Endothelial cell of umbilical vein (primary cell): Measurements from ENCODE around the gene ANKRD62. TPM values are rescaled to one million over a fixed set of nuclear protein-coding genes. Genes with fewer than 3 reads are reported as not detected.

Experiments
- BruUV-seq: library from RNA; stranded (reverse); fragments of 400-500 nt; replicated peaks from 2 replicates; lab custom pipeline; 2021; lab: Mats Ljungman, UMichigan
- CTCF ChIA-PET: fragments of 300-600, 350-600 bp; sonication (Branson Sonifier 250); formaldehyde crosslinking; loops from one replicate; lab custom pipeline; 2021; ENCODE audit warnings: antibody characterized with exemption, inconsistent platforms; lab: Charles Lee
- POLR2A ChIA-PET: fragments of 300-600, 350-600 bp; sonication (Branson Sonifier 250); formaldehyde crosslinking; loops from one replicate; lab custom pipeline; 2021; ENCODE audit warnings: antibody characterized with exemption, inconsistent platforms; lab: Charles Lee
- DNase-seq: peaks from one replicate; pipeline ENCODE4 v3.0.0-alpha.2; 2011; ENCODE audit warnings: low read depth, low spot score
- FAIRE-seq: peaks from 2 replicates; lab custom pipeline; 2011; peaks lifted over from hg19 to GRCh38; lab: Jason Lieb, UNC
- H2AFZ ChIP-seq: 2 replicates; pipeline ENCODE4 v1.6.0; 2012; ENCODE audit warnings: low read depth, low read length, control low read depth, inconsistent platforms
- H3K27ac ChIP-seq: 2 replicates; pipeline ENCODE4 v1.5.1; 2011; ENCODE audit warnings: low read depth, mild to moderate bottlenecking, control low read depth, low read length, moderate library complexity; ENCODE audit not compliant: insufficient read depth
- H3K27me3 ChIP-seq, 2 experiments: 2 replicates each; pipeline versions ENCODE4 v1.6.0 to v1.6.1; 2011; ENCODE audit warnings: low read length in 2 of 2, mixed read lengths in 1 of 2; ENCODE audit not compliant: control insufficient read depth in 2 of 2, insufficient read depth in 2 of 2
- H3K36me3 ChIP-seq, 2 experiments: 2 replicates in 1 of 2; 3 replicates in 1 of 2; pipeline ENCODE4 v1.5.1; 2011; ENCODE audit warnings: low read length in 2 of 2, mild to moderate bottlenecking in 1 of 2, moderate library complexity in 1 of 2; ENCODE audit not compliant: control insufficient read depth in 2 of 2, insufficient read depth in 2 of 2; ENCODE audit errors: extremely low read depth in 1 of 2
- H3K4me1 ChIP-seq: 3 replicates; pipeline ENCODE4 v1.5.1; 2011; ENCODE audit warnings: mild to moderate bottlenecking, low read length; ENCODE audit not compliant: control insufficient read depth, insufficient read depth; ENCODE audit errors: extremely low read depth
- H3K4me2 ChIP-seq: 2 replicates; pipeline ENCODE4 v1.6.1; 2011; ENCODE audit warnings: low read length, control low read depth, mixed read lengths; ENCODE audit not compliant: insufficient read depth
- H3K4me3 ChIP-seq, 3 experiments: fragments of 200-600 bp in 1 of 3; sonication (generic), shearing (Covaris generic) in 1 of 3; replicated peaks in 1 of 3; 2 replicates each; pipeline ENCODE4 v1.5.1; 2011 to 2016; ENCODE audit warnings: control low read depth in 3 of 3, low read length in 3 of 3, mild to moderate bottlenecking in 2 of 3, inconsistent platforms in 1 of 3, low read depth in 1 of 3, moderate library complexity in 1 of 3; ENCODE audit not compliant: insufficient read depth in 1 of 3
- H3K79me2 ChIP-seq: 2 replicates; pipeline ENCODE4 v1.6.0; 2012; ENCODE audit warnings: low read length, inconsistent platforms; ENCODE audit not compliant: control insufficient read depth, insufficient read depth
- H3K9ac ChIP-seq: replicated peaks from 2 replicates; pipeline ENCODE3; 2011; ENCODE audit warnings: low read length, control low read depth; ENCODE audit not compliant: insufficient read depth; ENCODE audit errors: extremely low read depth
- H3K9me1 ChIP-seq: replicated peaks from 3 replicates; pipeline ENCODE4 v1.6.0; 2011; ENCODE audit warnings: mild to moderate bottlenecking, low read length; ENCODE audit not compliant: control insufficient read depth, insufficient read depth; ENCODE audit errors: extremely low read depth
- H3K9me3 ChIP-seq: replicated peaks from 2 replicates; pipeline ENCODE4 v1.5.1; 2012; ENCODE audit warnings: low read length, inconsistent platforms; ENCODE audit not compliant: control insufficient read depth, insufficient read depth
- H4K20me1 ChIP-seq: replicated peaks from 2 replicates; pipeline ENCODE3; 2011; ENCODE audit warnings: mild to moderate bottlenecking, low read length; ENCODE audit not compliant: control insufficient read depth, insufficient read depth; ENCODE audit errors: extremely low read depth
- CTCF ChIP-seq, 2 donors: IDR thresholded peaks; 1 replicate in 1 of 2; 2 replicates in 1 of 2; pipeline ENCODE4 v1.5.1; 2011; ENCODE audit warnings: low read length in 2 of 2, mild to moderate bottlenecking in 2 of 2, moderate library complexity in 2 of 2, control low read depth in 1 of 2, inconsistent platforms in 1 of 2, low read depth in 1 of 2; ENCODE audit not compliant: insufficient read depth in 1 of 2; ENCODE audit errors: extremely low read depth in 1 of 2
- EZH2 ChIP-seq: IDR thresholded peaks from 2 replicates; pipeline ENCODE4 v1.6.1; 2012; ENCODE audit warnings: borderline replicate concordance, low read depth, mild to moderate bottlenecking, moderate library complexity, low read length, inconsistent platforms; ENCODE audit not compliant: severe bottlenecking
- FOS ChIP-seq: IDR thresholded peaks from 2 replicates; pipeline ENCODE4 v1.6.1; 2011; ENCODE audit warnings: mild to moderate bottlenecking, low read length, moderate library complexity, borderline replicate concordance; ENCODE audit not compliant: insufficient read depth
- GATA2 ChIP-seq: IDR thresholded peaks from 2 replicates; pipeline ENCODE4 v1.7.0; 2011; ENCODE audit warnings: low read depth, mild to moderate bottlenecking, moderate library complexity, mixed read lengths, low read length; ENCODE audit not compliant: insufficient read length, insufficient read depth
- JUN ChIP-seq: IDR thresholded peaks from 2 replicates; pipeline ENCODE4 v1.6.1; 2011; ENCODE audit warnings: borderline replicate concordance, low read depth; ENCODE audit not compliant: insufficient read length, insufficient read depth
- MYC ChIP-seq: IDR thresholded peaks from one replicate; pipeline ENCODE4 v1.6.1; 2011; ENCODE audit warnings: mild to moderate bottlenecking, low read depth, low read length
- POLR2A ChIP-seq: IDR thresholded peaks from 2 replicates; pipeline ENCODE4 v1.6.1; 2012; ENCODE audit warnings: low read depth, mild to moderate bottlenecking, control low read depth, low read length
- POLR2AphosphoS5 ChIP-seq: IDR thresholded peaks from 2 replicates; pipeline ENCODE4 v1.6.1; 2012; ENCODE audit warnings: low read depth, mild to moderate bottlenecking, control low read depth, low read length, moderate library complexity; ENCODE audit not compliant: insufficient read depth
- dilution Hi-C: fragments of 300-500 bp; cut with MboI; formaldehyde crosslinking; loops from one replicate; pipeline ENCODE4 v1.15.0; 2019; ENCODE audit warnings: low sequenced_read_pairs; ENCODE audit not compliant: extremely low pct_ligation_motif_present
- intact Hi-C: fragments of 100-400 bp; cut with micrococcal nuclease; formaldehyde crosslinking; loops from one replicate; pipeline ENCODE4 v1.10.0; 2022
- polyA plus RNA-seq, 4 experiments: library from polyadenylated mRNA; depleted of rRNA in 3 of 4; stranded (reverse) in 3 of 4; unstranded in 1 of 4; fragments of >200 nt; gene quantifications; 2 replicates each; pipeline versions ENCODE4 v1.2.1 to v1.2.3, GENCODE V29; 2011 to 2012; ENCODE audit warnings: missing spikeins in 1 of 4
- total RNA-seq: library from RNA; stranded (reverse); gene quantifications from 2 replicates; pipeline ENCODE4 v1.2.3, GENCODE V29; 2021
- TF ChIP-seq, protein P1 (sequence below): IDR thresholded peaks from 2 replicates; pipeline ENCODE4 v1.6.1; 2011; ENCODE audit not compliant: insufficient read depth, insufficient read length

Gene ANKRD62
- total and polyA plus RNA-seq, 2 donors (not counting 3 experiments of a cell fraction or from before 2014, with no cell fraction given) = not detected

GRCh38 chr18:12066910-12067511, 26.6 kb upstream of the ANKRD62 start:
- dilution Hi-C loops = no loop called here

DNA sequence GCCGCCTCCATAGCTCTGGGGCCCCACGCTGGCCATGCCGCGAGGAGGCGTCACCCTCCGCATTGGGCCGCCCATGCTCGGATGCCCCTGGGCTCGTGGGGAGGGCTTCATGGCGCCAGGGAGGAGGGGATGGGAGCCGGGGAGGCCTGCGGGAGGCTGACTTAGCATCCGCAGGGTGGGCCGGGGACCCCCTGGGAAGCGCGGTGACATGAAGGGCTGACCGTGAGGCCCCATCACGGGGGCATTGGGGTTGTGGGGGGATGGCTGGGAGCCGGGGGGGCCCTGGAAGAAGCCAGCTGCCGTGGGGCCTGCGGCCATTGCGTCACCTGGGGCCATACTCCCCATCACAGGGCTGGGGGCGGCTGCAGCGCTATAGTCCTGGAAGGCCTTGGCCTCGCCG, 26.0 kb upstream of the ANKRD62 start:
- Histone ChIP-seq H3K9ac (no peak overlapping the region), H3K79me2 (no peaks in the 10 kb centered on the region), H2AFZ (no peak overlapping the region), H3K4me3 (no peak overlapping the region), H3K4me2 (no peak overlapping the region), H3K27ac (no peak overlapping the region), H4K20me1 (no peaks in the 10 kb centered on the region), H3K4me1 (peaks cover 9% of the 10 kb centered on the region), H3K9me3 (no peaks in the 10 kb centered on the region), H3K27me3 (no peaks in the 10 kb centered on the region), H3K9me1 (no peaks in the 10 kb centered on the region), H3K36me3 (no peaks in the 10 kb centered on the region)
- dilution Hi-C loops = no loop called here
- DNase-seq (no peak), FAIRE-seq (no peak)
- ChIA-PET CTCF (interaction anchor here (0.7 to 2.7 kb wide), 5 partner anchors 22 to 204 kb away, joined by 3 to 28 read pairs (median 6); no protein-coding TSS in a partner anchor), POLR2A (no interaction called here)
- intact Hi-C loops = loop anchor here (1.0 kb wide), 1 partner anchor 170 kb away; no protein-coding TSS in a partner anchor
- BruUV-seq = no TSS peak
- no peak for TF ChIP-seq POLR2A
- no peak for TF ChIP-seq POLR2AphosphoS5
- TF ChIP-seq JUN = no peak
- TF ChIP-seq GATA2 = no peak
- no peak for TF ChIP-seq EZH2
- no peak for TF ChIP-seq CTCF (IDR thresholded peaks at IDR 0.05; ENCODE audit: extremely low read depth in 1 of 2, insufficient read depth in 1 of 2, low read depth in 1 of 2, low read length in 2 of 2)
- no peak for TF ChIP-seq MYC
- TF ChIP-seq FOS = no peak
- TF ChIP-seq, protein P1, sequence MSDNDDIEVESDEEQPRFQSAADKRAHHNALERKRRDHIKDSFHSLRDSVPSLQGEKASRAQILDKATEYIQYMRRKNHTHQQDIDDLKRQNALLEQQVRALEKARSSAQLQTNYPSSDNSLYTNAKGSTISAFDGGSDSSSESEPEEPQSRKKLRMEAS = no peak

More at GRCh38 chr18:12066910-12067511, 26.6 kb upstream of the ANKRD62 start:
- TF ChIP-seq, protein P1 = no peak
- TF ChIP-seq JUN = no peak
- no peak for DNase-seq
- H3K9me3 ChIP-seq = no peaks in the 10 kb centered on the region
- no peaks in the 10 kb centered on the region for H3K79me2 ChIP-seq
- no TSS peak for BruUV-seq
- no peak overlapping the region for H3K4me3 ChIP-seq
- H3K27me3 ChIP-seq = no peaks in the 10 kb centered on the region
- ChIA-PET CTCF (interaction anchor here (2.0 kb wide), 1 partner anchor 28 kb away, joined by 5 read pairs; no protein-coding TSS in a partner anchor), POLR2A (no interaction called here)
- H3K4me1 ChIP-seq = peaks cover 9% of the 10 kb centered on the region
- no peak overlapping the region for H2AFZ ChIP-seq
- H4K20me1 ChIP-seq = no peaks in the 10 kb centered on the region
- H3K9me1 ChIP-seq = no peaks in the 10 kb centered on the region
- no peak overlapping the region for H3K4me2 ChIP-seq
- no peak overlapping the region for H3K27ac ChIP-seq
- intact Hi-C loops = no loop called here
- no peak overlapping the region for H3K9ac ChIP-seq
- no peak for FAIRE-seq
- no peaks in the 10 kb centered on the region for H3K36me3 ChIP-seq
